ENCODE measurements around the gene LRRFIP2. TPM values are rescaled to one million over a fixed set of nuclear protein-coding genes. Genes with fewer than 3 reads are reported as not detected.

Gene LRRFIP2
- total and polyA plus RNA-seq, 2 of the 4 experiments (the other 2 are of a cell fraction) = 20.6 to 31.0 TPM

DNA sequence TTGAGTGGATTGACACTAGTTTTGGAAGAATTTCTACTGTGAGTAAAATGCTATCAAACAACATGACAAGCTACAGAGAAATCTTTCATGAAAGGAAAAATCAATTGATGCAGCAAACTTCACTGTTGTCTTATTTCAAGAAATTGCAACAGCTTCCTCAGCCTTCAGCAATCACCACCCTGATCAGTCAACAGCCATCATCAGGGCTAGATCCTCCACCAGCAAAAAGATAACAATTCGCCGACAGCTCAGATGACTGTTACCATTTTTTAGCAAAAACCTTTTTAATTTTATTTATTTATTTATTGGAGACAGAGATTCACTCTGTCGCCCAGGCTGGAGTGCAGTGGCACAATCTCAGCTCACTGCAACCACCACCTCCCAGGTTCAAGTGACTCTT lies 137.0 kb downstream of the LRRFIP2 start:
- in situ Hi-C loops (cut with MboI; ENCODE audit: low sequenced_read_pairs) = no loop called here
- H4K20me1 ChIP-seq (ENCODE audit: insufficient read depth, low read length) = no peaks in the 10 kb centered on the region
- peaks cover 7 to 22% of the 10 kb centered on the region in 2 experiments; a peak in 2 of 4 replicates for H3K79me1 ChIP-seq (ENCODE audit: low read depth in 1 of 2, low read length in 2 of 2)
- DNase-seq = no peak
- no TSS peak for BruUV-seq (replicated peaks)
- no peak overlapping the region for H3K27ac ChIP-seq (ENCODE audit: insufficient read depth, low read length)
- peaks cover 13% of the 10 kb centered on the region for H3K9me1 ChIP-seq (ENCODE audit: insufficient read depth, low read length)
- peaks cover 4% of the 10 kb centered on the region for H3K4me1 ChIP-seq (ENCODE audit: control insufficient read depth, insufficient read depth, low read length)
- no peak overlapping the region for H3K23ac ChIP-seq (ENCODE audit: low read depth, low read length)
- no peak overlapping the region for H2AFZ ChIP-seq (replicated peaks; ENCODE audit: low read length, poor library complexity)
- no peak overlapping the region for H2AK5ac ChIP-seq (ENCODE audit: low read depth, low read length)
- WGBS, 2 experiments (ENCODE audit: extremely low coverage in 2 of 2, insufficient read length in 1 of 2) = no CpG with 5 or more reads among the region's 3 CpGs
- no peaks in the 10 kb centered on the region for H3K27me3 ChIP-seq (ENCODE audit: control insufficient read depth, insufficient read depth, low read length)
- H3K4me2 ChIP-seq (ENCODE audit: low read depth, low read length) = no peak overlapping the region
- no peak overlapping the region for H3K9ac ChIP-seq (ENCODE audit: low read depth, low read length)
- dilution Hi-C loops (cut with HindIII; ENCODE audit: low sequenced_read_pairs, unreplicated experiment) = no loop called here
- H2BK20ac ChIP-seq (ENCODE audit: low read depth, low read length) = no peak overlapping the region
- H4K5ac ChIP-seq (ENCODE audit: low read depth, low read length) = no peak overlapping the region
- intact Hi-C loops (cut with micrococcal nuclease) = no loop called here
- no peak overlapping the region for H3K56ac ChIP-seq (ENCODE audit: extremely low read depth, insufficient read depth, low read length)
- ATAC-seq (ENCODE audit: low read depth) = no peak
- no peak overlapping the region for H3K18ac ChIP-seq (ENCODE audit: low read depth, low read length)
- no peak for TF ChIP-seq RCOR1 (IDR thresholded peaks at IDR 0.05; ENCODE audit: insufficient replicate concordance, low read length)
- TF ChIP-seq RAD21 (IDR thresholded peaks at IDR 0.05; ENCODE audit: low read length) = no peak
- TF ChIP-seq USF2 (IDR thresholded peaks at IDR 0.05; ENCODE audit: low read depth, low read length) = no peak
- no peak for TF ChIP-seq MAFK (IDR thresholded peaks at IDR 0.05; ENCODE audit: low read depth, low read length)
- TF ChIP-seq CTCF (conservative IDR thresholded peaks at IDR 0.05; ENCODE audit: low read depth, low read length) = no peak
- TF ChIP-seq NFE2L2 (IDR thresholded peaks at IDR 0.05; ENCODE audit: low read depth, low read length) = no peak
- no peak for TF ChIP-seq CEBPB (IDR thresholded peaks at IDR 0.05; ENCODE audit: low read depth, low read length)
- no peak for TF ChIP-seq BHLHE40 (IDR thresholded peaks at IDR 0.05; ENCODE audit: low read depth, low read length)
- H2BK15ac ChIP-seq (ENCODE audit: low read depth, low read length) = no peak overlapping the region
- H3K4me3 ChIP-seq (ENCODE audit: insufficient read depth, low read depth, low read length) = no peak overlapping the region
- no peak overlapping the region for H2BK120ac ChIP-seq (ENCODE audit: low read depth, low read length)
- peaks cover 3% of the 10 kb centered on the region for H3K9me3 ChIP-seq (ENCODE audit: control insufficient read depth, insufficient read depth, low read length)
- H3K14ac ChIP-seq (replicated peaks; ENCODE audit: low read depth, low read length) = no peak overlapping the region
- ChIA-PET POLR2A (ENCODE audit: unreplicated experiment) (no interaction called here), CTCF (interaction anchor here (0.7 kb wide), 1 partner anchor 216 kb away, joined by 4 read pairs; no protein-coding TSS in a partner anchor)
- no peak overlapping the region for H2AK9ac ChIP-seq (replicated peaks; ENCODE audit: low read depth, low read length, poor library complexity)
- no peak overlapping the region for H4K8ac ChIP-seq (ENCODE audit: low read depth in 2 of 2, low read length in 2 of 2)
- H3K4ac ChIP-seq (ENCODE audit: low read depth, low read length) = no peak overlapping the region
- H2BK5ac ChIP-seq (ENCODE audit: low read depth, low read length, poor library complexity, severe bottlenecking) = no peak overlapping the region
- H3K36me3 ChIP-seq (ENCODE audit: control insufficient read depth, insufficient read depth, low read length) = peaks cover 29% of the 10 kb centered on the region
- no peak overlapping the region for H4K91ac ChIP-seq (ENCODE audit: insufficient read depth, low read depth, low read length)

All from IMR-90 (cell line).